GM19455 (cell line): ENCODE data around the gene OPCML.

Source experiments
- ATAC-seq: cut with Tn5 transposase; IDR thresholded peaks from one replicate; pipeline ENCODE4 v1.9.1; 2021; ENCODE audit not compliant: unreplicated experiment

The OPCML gene

DNA sequence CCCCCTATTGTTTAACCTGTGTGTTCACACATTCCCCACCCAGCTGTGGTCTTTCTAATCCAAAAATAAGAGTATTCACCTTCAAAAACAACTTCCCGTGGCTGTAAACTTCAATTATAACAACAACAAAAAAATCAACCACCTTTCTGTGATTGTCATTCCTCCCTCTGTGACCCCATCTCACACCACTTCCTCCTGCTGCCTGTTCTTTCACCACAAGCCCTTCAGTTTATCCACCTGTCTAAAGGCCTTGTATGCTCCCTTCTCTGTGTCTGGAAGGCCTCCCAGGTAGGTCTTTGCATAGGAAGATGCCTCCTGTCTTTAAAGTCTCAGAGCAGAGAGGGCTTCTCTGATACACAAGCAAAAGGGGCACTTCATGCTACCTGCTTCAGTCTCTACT is 707.7 kb downstream of the OPCML start:
- ATAC-seq = no peak

DNA sequence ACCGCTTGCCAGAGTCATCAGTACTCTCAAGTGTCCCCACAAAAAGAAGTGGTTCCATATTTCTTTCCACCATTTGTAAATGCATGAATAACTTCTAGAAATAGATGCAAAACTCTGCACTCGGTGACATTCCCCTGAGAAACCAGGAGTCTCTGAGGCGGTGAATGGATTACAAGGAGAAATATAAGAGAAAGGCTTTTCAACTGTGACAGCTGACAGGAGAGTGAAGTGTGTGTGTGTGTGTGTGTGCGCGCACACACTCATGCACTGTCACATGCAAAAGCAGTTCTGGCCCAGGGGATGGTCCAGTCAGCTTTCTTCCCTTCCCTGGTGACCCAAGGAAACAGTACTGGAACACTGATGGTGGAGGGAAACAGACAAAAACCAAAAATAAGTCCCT is 710.0 kb downstream of the OPCML start:
- ATAC-seq = no peak

DNA sequence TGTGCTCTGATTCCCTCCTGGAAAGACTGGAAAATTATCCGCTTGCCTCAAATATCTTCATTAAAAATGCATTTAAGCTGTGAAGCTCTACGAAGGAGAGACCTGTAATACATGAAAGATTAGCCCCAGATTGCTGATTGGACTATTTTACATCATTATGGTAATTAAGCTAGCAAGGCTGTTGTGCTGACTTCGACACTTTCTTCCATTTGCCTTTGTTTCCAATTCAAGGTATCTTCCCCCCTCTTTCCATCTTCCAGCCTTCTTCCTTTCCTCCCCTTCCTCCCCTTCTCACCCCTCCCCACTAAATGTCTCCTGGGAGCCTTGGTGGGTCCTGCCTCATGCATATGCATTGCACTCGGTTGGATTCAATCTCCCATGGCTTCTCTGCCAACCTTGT is 710.8 kb downstream of the OPCML start:
- no peak for ATAC-seq

DNA sequence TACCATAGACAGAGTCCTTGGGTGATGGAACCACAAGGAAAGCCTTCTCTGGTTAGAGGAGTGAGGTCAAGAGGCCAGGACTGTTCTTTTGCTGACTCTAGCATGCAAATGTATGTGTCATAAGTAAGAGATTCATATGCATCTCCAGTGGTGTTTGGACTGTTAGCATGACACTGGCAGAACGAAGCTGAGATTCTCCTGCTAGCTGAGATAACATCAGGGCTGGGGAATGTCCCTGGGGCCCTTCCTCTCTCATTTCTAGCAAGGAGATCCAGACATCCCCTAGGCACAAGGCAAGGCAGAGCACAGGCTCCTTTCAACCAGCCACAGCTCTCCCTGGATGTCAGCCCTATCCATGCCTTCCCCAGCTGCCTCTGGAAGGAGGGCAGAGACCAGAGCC is 711.3 kb downstream of the OPCML start:
- ATAC-seq = no peak

DNA sequence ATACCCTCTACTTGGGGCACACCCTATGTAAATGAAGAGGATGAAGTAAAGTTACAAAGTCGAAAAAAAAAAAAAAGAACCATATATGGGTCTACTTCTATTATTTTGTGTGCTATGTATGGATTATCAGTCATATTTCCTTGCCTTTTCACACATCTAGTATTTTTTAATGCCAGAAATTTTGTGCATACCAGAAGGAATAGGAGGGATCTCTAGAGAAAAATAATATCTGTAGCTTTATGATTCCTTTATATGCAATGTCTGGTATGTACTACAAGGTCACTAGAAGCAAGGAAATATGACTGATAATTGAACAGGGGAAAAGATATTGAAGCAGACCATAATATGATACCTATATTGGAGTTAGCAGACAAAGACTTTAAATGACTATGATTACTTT is 713.4 kb downstream of the OPCML start:
- no peak for ATAC-seq

DNA sequence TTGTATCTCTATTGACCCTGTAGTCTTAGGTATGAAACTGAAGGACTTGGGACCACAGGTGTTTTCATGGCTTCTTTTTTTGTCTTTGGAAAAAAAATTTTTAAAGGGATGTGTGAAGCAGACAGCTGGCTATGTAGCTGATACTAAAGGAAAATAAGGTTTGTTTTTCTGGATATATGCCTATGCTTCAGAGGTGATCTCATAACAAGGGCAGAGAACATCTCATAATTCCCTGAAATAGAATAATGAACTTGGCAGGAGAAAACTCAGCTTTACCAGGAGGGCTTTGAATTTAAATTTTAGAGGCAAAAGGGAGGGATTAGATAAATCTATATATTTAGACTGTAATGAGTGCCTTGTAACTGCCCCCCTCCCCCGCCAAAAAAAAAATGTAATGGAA is 714.9 kb downstream of the OPCML start:
- no peak for ATAC-seq

DNA sequence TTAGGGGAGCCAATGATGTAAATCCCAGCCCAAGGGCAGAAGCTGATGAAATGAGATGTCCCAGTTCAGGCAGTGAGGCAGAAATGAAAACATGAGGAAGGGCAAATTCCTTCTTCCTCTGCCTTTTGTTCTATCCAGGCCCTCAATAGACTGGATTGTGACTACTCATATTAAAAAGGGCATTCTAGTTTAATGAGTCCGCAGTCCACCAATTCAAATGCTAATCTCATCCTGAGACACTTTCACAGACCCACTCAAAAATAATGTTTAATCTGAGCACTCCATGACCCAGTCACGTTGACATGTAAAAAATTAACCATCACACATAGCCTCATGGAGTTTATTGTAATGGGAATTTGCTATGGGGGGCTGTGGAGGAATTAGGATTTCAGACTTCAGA is 717.9 kb downstream of the OPCML start:
- ATAC-seq = no peak

DNA sequence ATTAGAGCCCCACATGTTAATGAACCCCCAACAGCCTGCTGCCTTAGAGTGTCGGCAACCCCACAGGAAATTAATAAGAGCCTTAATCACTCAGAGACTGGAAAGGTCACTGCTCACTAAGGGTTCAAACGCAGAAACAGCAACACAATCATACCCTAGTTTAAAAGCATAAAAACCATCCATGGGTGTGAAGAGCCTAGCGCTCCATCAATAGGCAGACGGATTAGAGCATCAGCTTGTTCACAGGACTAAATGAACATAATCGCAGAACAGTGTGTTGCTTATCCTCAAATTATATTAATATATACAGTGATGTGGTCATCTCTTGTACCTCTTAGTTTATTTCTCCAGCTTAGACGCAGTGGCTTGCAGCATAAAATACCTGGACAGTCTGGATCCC is 720.7 kb downstream of the OPCML start:
- no peak for ATAC-seq

DNA sequence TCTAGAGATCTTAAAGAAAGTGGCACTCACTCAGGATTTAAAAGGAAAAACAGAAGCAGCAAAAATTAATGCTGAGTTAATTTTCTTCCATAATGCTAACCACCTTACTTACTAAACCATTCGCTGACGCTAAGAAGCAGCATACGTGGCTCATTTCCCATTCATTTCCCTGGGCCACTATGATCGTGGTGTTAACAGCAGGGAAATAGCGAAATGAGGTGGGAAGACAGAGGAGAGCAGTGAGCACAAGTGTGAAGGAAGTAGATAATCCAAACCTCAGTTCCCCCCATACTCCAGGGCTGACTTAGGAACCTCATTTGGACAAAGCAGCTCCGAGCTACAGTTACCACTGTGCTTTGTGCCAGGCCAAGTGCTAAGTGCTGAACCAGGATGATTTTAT is 723.2 kb downstream of the OPCML start:
- no peak for ATAC-seq

DNA sequence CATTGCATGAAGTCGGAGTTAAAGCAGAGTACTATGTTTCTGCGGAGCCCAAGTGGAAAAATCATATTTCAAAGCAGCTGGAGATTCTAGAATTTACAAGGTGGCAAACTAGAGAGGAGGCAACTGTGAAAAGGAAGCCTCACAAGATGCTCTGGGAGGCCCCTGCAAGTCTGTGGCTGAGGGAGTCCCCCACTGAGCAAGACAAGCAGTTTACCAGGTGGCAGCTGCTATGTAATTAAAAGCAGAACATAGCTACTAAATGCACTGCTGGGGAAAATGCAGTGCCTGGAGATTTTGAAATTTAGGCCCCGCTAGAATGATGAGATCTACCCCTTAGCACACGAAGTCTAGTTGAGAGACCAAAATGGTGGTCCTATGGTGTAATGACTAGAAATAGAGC is 728.0 kb downstream of the OPCML start:
- no peak for ATAC-seq

DNA sequence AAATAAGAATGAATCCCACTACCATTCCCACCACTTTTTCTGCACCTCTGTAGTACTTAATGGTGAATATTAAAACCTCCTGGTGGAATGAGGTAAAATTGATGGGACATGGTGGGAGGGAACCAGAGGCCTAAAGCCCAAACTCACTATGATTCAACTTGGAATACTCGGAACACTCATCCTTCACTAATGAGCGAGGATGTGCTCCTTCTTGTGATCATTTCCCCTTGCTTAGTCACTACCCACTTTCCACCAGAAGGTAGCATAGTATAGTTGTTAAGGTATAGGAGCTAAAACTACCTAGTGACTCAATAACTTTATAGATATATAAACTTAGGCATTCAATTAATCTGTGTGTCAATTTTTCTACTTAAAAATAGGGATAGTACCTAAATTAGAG is 728.9 kb downstream of the OPCML start:
- no peak for ATAC-seq

DNA sequence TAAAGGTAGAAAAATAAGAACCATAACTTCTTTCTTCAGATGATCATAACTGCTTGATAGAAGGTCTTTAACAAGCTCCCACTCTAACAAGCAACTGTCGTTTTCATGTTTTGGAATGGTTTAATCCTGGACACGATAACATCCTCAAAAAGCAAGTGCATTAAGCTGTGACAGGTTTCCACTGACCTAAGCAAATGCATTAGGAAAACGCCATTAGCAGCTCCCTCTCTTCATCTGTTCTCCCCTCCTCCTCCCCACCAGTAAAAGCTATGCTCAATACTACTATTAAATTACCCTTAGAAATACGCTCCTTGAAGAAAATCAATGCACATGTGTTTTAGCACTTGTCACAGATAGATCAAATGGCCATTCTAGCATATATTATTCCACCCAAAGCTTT is 729.4 kb downstream of the OPCML start:
- ATAC-seq = no peak

DNA sequence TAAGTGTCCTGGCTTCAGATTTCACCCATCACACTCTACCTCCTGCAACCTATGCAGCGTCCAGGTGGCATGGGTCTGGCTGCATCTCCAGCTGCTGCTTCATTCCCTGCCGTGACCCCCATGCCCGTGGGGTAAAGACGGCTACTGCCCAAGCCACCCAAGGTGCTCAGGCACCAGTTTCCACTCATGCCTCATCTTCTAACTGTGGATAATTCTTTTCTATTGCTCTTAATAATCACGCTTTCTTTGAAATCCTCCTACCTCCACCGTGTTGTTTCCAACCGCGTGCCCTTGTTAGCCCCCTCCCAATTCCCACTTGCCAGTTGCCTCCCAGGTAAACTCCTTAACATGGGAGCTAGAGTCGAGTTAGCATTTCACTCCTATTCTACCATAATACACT is 738.5 kb downstream of the OPCML start:
- ATAC-seq = no peak

DNA sequence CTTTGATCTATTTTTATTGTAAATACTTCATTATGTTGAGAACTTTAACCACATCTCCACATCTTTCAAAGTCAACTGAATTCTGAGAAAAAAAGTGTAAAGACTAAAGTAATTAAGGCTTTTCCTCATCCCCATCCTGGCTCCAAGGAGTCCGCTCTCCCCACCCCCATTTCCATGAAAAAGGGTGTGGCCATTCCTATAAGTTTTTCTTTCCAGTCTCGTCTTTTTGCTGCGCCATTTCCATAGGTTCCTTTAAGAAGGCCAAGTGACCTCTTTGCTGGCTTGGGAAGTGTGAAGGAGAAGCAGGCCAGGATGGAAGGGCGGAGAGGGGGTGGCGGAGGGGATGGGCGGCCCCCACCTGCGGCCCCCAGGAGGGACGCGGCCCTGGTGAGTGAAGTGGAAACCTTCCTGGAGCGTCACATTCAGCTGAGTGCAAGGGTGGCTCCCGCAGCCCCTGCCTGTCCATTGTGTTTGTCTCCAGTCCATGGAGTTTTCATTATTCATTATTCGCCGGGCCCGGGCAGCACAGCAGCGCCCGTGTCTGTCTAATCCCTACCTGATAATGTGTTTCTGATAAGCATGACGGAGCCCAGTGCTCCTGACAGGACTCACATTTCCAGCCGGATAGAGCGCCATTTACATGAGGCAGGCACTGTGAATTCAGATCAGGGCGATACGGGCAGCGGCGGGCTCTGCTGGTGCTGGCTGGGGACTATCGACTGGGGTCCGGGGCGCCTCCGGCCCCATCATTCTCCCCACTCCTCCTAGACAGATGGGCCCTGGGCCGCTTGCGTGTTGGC is 739.8 kb downstream of the OPCML start:
- no peak for ATAC-seq

DNA sequence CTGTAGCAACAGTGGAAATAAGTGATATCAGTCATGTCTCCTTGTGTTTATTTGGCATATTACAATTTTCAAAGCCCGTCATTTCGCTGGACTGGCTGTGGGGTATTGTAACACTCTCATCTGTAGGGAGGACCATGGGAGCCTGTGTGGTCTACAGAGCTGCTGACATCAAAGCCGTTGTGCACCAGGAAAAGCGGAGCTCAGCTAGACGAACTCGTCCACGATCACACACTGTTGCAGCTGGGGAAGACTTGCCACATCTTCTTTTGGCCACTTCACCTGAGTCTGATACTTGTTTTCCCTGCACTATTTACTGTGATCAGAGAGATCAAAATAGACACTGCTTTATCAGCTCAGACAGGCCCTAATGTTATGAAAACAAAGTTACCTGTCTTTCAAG is 741.3 kb downstream of the OPCML start:
- ATAC-seq = no peak

DNA sequence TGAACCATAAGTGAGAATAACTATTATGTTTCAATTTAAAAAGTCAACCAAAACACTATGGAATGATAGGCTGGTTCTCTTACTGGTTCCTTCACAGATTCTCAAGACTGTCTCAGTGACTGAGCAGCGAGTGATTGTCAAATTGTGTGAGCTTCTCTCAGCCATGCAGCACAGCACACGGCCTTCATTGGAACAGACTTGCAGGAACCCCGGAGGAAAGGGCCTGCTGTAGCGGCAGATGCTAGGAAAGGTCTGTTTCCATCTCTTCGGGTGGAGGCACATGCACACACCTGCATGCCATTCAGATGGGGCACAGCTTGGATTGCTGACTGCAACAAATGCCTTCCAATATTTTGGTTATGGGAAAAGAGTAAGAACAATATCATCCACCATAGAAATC is 741.8 kb downstream of the OPCML start:
- ATAC-seq = no peak

DNA sequence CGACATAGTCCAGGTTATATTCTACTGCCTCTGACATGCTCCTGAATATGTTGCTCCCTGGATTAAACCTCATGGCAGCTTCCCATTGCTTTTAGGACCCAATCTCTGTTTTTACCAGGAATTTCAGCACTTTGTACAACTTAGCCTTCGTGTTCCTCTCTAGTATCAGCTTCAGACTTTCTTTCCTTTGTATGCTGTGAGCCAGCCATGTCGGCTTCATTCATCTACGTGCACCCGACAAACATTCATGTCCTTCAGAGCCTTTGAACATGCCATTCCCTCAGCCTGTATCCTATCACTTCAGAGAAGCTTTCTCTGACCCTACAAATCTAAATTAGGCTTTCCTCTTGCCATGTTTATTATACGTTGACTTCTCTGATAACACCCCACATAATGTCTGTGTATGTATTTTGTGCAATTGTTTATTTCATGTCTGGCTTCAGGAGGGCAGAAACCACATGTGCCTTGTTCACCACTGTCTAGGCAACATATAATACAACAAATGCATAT is 743.4 kb downstream of the OPCML start:
- ATAC-seq = no peak

DNA sequence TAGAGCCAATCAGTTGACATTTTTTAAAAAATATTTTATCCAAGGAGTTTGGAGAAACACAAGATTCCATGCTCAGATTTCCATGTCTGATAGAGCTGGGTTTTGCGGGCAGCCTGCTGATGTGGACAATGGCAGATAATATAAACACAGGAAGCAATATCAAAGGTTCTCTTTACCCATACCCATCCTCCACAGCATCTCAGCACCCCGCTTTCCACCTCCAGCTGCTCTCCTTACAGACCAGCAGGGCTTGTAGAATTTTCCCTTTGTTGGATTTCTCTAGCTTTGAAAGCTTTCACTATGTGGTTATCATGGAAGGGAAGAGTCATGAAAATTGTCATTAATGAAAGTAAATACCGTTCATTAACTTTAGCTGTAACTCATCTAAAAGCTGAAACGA is 746.4 kb downstream of the OPCML start:
- ATAC-seq = no peak

DNA sequence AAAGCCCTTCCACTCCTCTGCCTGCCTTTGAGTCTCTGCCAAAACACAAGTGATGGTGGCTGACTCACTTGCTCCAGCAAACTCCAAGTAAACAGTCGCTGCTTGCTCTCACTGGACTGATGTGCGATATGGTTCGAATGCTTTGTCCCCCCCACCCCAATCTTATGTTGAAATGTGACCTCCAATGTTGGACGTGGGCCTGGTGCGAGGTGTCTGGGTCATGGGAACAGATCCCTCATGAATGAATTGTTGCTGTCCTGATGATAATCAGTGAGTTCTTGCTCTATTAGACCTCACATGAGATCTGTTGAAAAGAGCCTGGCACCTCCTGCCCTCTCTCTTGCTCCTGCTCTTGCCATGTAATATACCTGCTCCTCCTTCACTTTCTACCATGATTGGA is 747.9 kb downstream of the OPCML start:
- no peak for ATAC-seq

DNA sequence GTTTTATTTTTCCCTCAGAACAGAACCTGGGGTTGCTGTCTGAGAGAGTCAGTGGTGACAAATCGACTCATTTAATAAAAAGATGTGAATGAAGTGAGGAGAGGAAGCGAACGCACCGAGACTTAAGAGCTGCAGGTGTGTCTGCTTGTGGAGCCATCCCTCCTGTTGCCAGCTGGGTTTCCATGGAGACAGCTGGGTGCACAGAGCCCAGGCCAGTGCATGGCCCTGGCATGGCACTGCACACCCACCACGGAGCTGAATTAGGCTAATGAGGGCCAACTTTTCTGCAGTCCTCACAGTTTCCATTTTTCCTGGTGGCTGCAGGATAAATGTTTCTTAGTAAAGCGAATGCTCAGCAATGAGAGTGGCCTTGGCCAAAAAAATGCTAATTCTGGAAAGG is 750.2 kb downstream of the OPCML start:
- no peak for ATAC-seq

DNA sequence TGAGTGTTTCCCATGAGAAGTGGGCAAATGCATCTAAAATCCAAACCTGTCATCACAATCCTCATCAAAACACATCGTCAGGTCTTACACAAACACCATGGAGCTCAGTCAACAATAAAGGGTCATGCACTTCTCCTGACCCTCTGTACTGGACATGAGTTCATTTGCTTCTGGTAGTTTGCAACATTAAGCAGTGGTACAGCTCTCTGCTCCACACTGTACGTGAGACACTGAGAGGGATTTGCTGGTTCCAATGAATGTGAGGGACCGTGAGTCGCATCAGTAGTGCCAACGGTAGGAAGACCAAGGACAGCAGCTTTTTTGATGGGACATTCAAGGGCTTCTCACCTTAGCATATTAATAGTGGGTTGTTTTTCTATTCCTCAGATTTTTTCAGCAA is 752.3 kb downstream of the OPCML start:
- no peak for ATAC-seq

DNA sequence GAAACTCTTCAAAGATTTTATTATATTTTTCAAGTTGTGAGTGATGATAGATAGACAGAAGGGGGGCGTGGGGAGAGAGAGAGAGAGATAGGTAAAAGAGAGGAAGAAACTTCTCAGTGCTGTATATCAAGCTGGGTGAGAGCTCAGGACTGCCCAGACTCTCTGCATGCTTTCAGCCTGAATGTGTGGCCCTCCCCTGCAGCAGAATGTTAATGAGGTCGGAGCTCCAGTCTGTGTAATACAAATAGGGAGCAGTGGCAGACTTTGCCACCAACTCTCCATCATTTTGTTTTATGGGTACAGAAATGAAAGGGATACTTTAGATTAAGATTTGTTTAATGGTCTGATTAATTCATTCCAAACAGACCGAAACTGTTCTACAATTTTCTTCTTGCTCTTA is 752.8 kb downstream of the OPCML start:
- no peak for ATAC-seq
